G401.6 (cell line): Measurements from ENCODE around the gene GALNTL6.

ENCODE experiments used
- FAIRE-seq: peaks from 2 replicates; lab custom pipeline; 2012; peaks lifted over from hg19 to GRCh38; lab: Jason Lieb, UNC

GALNTL6 gene

GRCh38 chr4:172225457-172225856 is 412.3 kb downstream of the GALNTL6 start:
- no peak for FAIRE-seq

GRCh38 chr4:172232966-172233365 is 419.8 kb downstream of the GALNTL6 start:
- no peak for FAIRE-seq

- no peak for FAIRE-seq
These were observed 430.3 kb downstream of the GALNTL6 start for GRCh38 chr4:172243551-172243950.

- no peak for FAIRE-seq
These were observed 432.3 kb downstream of the GALNTL6 start for GRCh38 chr4:172245516-172245915.

- no peak for FAIRE-seq
These were observed 440.2 kb downstream of the GALNTL6 start for GRCh38 chr4:172253409-172253808.

GRCh38 chr4:172256820-172257219 is 443.6 kb downstream of the GALNTL6 start:
- FAIRE-seq: no peak

GRCh38 chr4:172270397-172270796 is 457.2 kb downstream of the GALNTL6 start:
- FAIRE-seq: no peak

GRCh38 chr4:172287117-172287516 is 473.9 kb downstream of the GALNTL6 start:
- no peak for FAIRE-seq

GRCh38 chr4:172305698-172306097 is 492.5 kb downstream of the GALNTL6 start:
- FAIRE-seq: no peak

GRCh38 chr4:172308078-172308477 is 494.9 kb downstream of the GALNTL6 start:
- no peak for FAIRE-seq

- no peak for FAIRE-seq
These were observed 498.5 kb downstream of the GALNTL6 start for GRCh38 chr4:172311682-172312081.

- no peak for FAIRE-seq
These were observed 510.1 kb downstream of the GALNTL6 start for GRCh38 chr4:172323288-172323687.

- no peak for FAIRE-seq
These were observed 531.2 kb downstream of the GALNTL6 start for GRCh38 chr4:172344308-172344938.

- FAIRE-seq: no peak
These were observed 535.2 kb downstream of the GALNTL6 start for GRCh38 chr4:172348426-172348825.

GRCh38 chr4:172352356-172352755 is 539.2 kb downstream of the GALNTL6 start:
- no peak for FAIRE-seq

- FAIRE-seq: no peak
These were observed 542.8 kb downstream of the GALNTL6 start for GRCh38 chr4:172356016-172356415.

GRCh38 chr4:172357006-172357540 is 543.9 kb downstream of the GALNTL6 start:
- FAIRE-seq: no peak

- FAIRE-seq: no peak
These were observed 549.4 kb downstream of the GALNTL6 start for GRCh38 chr4:172362569-172362968.

- no peak for FAIRE-seq
These were observed 556.3 kb downstream of the GALNTL6 start for GRCh38 chr4:172369471-172369959.

- no peak for FAIRE-seq
These were observed 564.4 kb downstream of the GALNTL6 start for GRCh38 chr4:172377486-172378140.

GRCh38 chr4:172379834-172380233 is 566.6 kb downstream of the GALNTL6 start:
- FAIRE-seq: no peak

GRCh38 chr4:172390331-172390730 is 577.1 kb downstream of the GALNTL6 start:
- FAIRE-seq: no peak

- no peak for FAIRE-seq
These were observed 579.5 kb downstream of the GALNTL6 start for GRCh38 chr4:172392741-172393140.

- no peak for FAIRE-seq
These were observed 580.0 kb downstream of the GALNTL6 start for GRCh38 chr4:172393220-172393619.
